Liver (tissue), 9 donors: ENCODE results near the gene IQCF2. TPM values are rescaled to one million over a fixed set of nuclear protein-coding genes. Genes with fewer than 3 reads are reported as not detected.

Experiments
- DNase-seq: peaks from one replicate; pipeline ENCODE4 v3.0.0-alpha.2; 2017; ENCODE audit warnings: low spot score
- H3K27ac ChIP-seq, 2 donors: one replicate each; pipeline ENCODE4 v1.7.0; 2013; ENCODE audit warnings: inconsistent platforms in 2 of 2, low read length in 2 of 2, control low read depth in 1 of 2, low read depth in 1 of 2, mild to moderate bottlenecking in 1 of 2
- H3K27me3 ChIP-seq, 4 donors: one replicate each; pipeline versions ENCODE4 v1.6.1 to v1.7.0; 2013; ENCODE audit warnings: low read length in 3 of 4, inconsistent platforms in 1 of 4, mild to moderate bottlenecking in 1 of 4, moderate library complexity in 1 of 4; ENCODE audit not compliant: control insufficient read depth in 4 of 4, insufficient read depth in 4 of 4
- H3K36me3 ChIP-seq, 4 donors: one replicate each; pipeline versions ENCODE4 v1.6.1 to v1.7.0; 2013; ENCODE audit warnings: low read length in 3 of 4, mild to moderate bottlenecking in 3 of 4, low read depth in 1 of 4, moderate library complexity in 1 of 4; ENCODE audit not compliant: control insufficient read depth in 4 of 4, insufficient read depth in 3 of 4
- H3K4me1 ChIP-seq, 4 donors: one replicate each; pipeline versions ENCODE4 v1.6.1 to v1.7.0; 2013; ENCODE audit warnings: low read length in 3 of 4, mild to moderate bottlenecking in 3 of 4, moderate library complexity in 1 of 4; ENCODE audit not compliant: control insufficient read depth in 4 of 4, insufficient read depth in 4 of 4
- H3K4me3 ChIP-seq, 3 donors: one replicate each; pipeline versions ENCODE4 v1.6.1 to v1.7.0; 2013; ENCODE audit warnings: low read length in 3 of 3, control low read depth in 1 of 3, low read depth in 1 of 3, mild to moderate bottlenecking in 1 of 3
- H3K9ac ChIP-seq, 2 donors: one replicate each; pipeline ENCODE4 v1.7.0; 2013; ENCODE audit warnings: low read length in 2 of 2, mild to moderate bottlenecking in 2 of 2, moderate library complexity in 2 of 2, control low read depth in 1 of 2, low read depth in 1 of 2
- H3K9me3 ChIP-seq, 4 donors: one replicate each; pipeline versions ENCODE4 v1.6.1 to v1.7.0; 2013; ENCODE audit warnings: low read length in 3 of 4; ENCODE audit not compliant: control insufficient read depth in 4 of 4
- ATF3 ChIP-seq: IDR thresholded peaks from 2 replicates; pipeline ENCODE4 v1.6.1; 2016; ENCODE audit warnings: antibody characterized with exemption
- CTCF ChIP-seq: fragments of 150-350 bp; IDR thresholded peaks from 2 replicates; pipeline ENCODE4 v1.5.1; 2017; ENCODE audit warnings: improper control_type of control experiment, low read depth, low read length; ENCODE audit not compliant: missing input control
- FOXA1 ChIP-seq: IDR thresholded peaks from 2 replicates; pipeline ENCODE4 v1.6.1; 2016; ENCODE audit warnings: antibody characterized with exemption
- FOXA2 ChIP-seq: IDR thresholded peaks from 2 replicates; pipeline ENCODE4 v1.6.1; 2016; ENCODE audit warnings: antibody characterized with exemption
- GABPA ChIP-seq, 2 donors: IDR thresholded peaks in 1 of 2; conservative IDR thresholded peaks in 1 of 2; 2 replicates each; pipeline ENCODE4 v1.6.1; 2016; ENCODE audit warnings: antibody characterized with exemption in 2 of 2, mild to moderate bottlenecking in 1 of 2, moderate library complexity in 1 of 2
- HNF4A ChIP-seq, 2 donors: conservative IDR thresholded peaks; 2 replicates each; pipeline ENCODE4 v1.6.1; 2016; ENCODE audit warnings: antibody characterized with exemption in 2 of 2, mild to moderate bottlenecking in 2 of 2
- HNF4G ChIP-seq: IDR thresholded peaks from 2 replicates; pipeline ENCODE4 v1.6.1; 2016; ENCODE audit warnings: antibody characterized with exemption
- JUND ChIP-seq, 2 donors: IDR thresholded peaks; 2 replicates each; pipeline ENCODE4 v1.6.1; 2016; ENCODE audit warnings: antibody characterized with exemption in 2 of 2
- MAX ChIP-seq: IDR thresholded peaks from 2 replicates; pipeline ENCODE4 v1.6.1; 2016; ENCODE audit warnings: antibody characterized with exemption
- NR2F2 ChIP-seq: IDR thresholded peaks from 2 replicates; pipeline ENCODE4 v1.6.1; 2016; ENCODE audit warnings: antibody characterized with exemption
- REST ChIP-seq: IDR thresholded peaks from 2 replicates; pipeline ENCODE4 v1.6.1; 2016; ENCODE audit warnings: antibody characterized with exemption, mild to moderate bottlenecking
- SP1 ChIP-seq: IDR thresholded peaks from 2 replicates; pipeline ENCODE4 v1.6.1; 2018; ENCODE audit warnings: antibody characterized with exemption, mild to moderate bottlenecking
- TAF1 ChIP-seq: conservative IDR thresholded peaks from 2 replicates; pipeline ENCODE4 v1.6.1; 2016; ENCODE audit warnings: antibody characterized with exemption, mild to moderate bottlenecking
- YY1 ChIP-seq: IDR thresholded peaks from 2 replicates; pipeline ENCODE4 v1.6.1; 2016; ENCODE audit warnings: antibody characterized with exemption, mild to moderate bottlenecking
- ZBTB33 ChIP-seq: IDR thresholded peaks from 2 replicates; pipeline ENCODE4 v1.6.1; 2016; ENCODE audit warnings: antibody characterized with exemption
- WGBS: extraction: QIAGEN DNeasy Blood & Tissue Kit; methylation state at CpG from one replicate; pipeline ENCODE4 v1.1.7; 2013; 5-methylcytosine and 5-hydroxymethylcytosine counted together
- polyA plus RNA-seq, 2 donors: library from polyadenylated mRNA; stranded (reverse) in 1 of 2; unstranded in 1 of 2; fragments of 200-250 nt in 1 of 2; fragments of >200 nt in 1 of 2; fragmentation: Nextera tagmentation in 1 of 2; extraction: Ambion mirVana in 1 of 2; gene quantifications; one replicate each; pipeline versions ENCODE4 v1.2.1 to v1.2.3, GENCODE V29; 2013 to 2015
- total RNA-seq, 2 donors: library from RNA; depleted of rRNA; stranded (reverse); fragments of >200 nt; gene quantifications; one replicate each; pipeline ENCODE4 v1.2.3, GENCODE V29; 2014
- donor health status: healthy.
- donor health status: healthy.
- donor health status: healthy.
- donor health status: healthy.
- donor health status: healthy.

The IQCF2 gene
- total and polyA plus RNA-seq, 4 donors: not detected

- Histone ChIP-seq H3K9ac (no peak overlapping the region), H3K27me3 (no peaks in the 10 kb centered on the region), H3K4me3 (no peak overlapping the region), H3K4me1 (no peaks in the 10 kb centered on the region), H3K9me3 (peaks cover 0 to 4% (median 3%) of the 10 kb centered on the region in 4 donors), H3K36me3 (no peaks in the 10 kb centered on the region), H3K27ac (no peak overlapping the region)
- no peak for DNase-seq
- WGBS: 52% methylated on average over 6 of the region's 6 CpGs
- TF ChIP-seq ATF3 (no peak), FOXA1 (no peak), HNF4G (no peak), NR2F2 (no peak)
Measured at GRCh38 chr3:51813539-51813938, 47.9 kb upstream of the IQCF2 start.

GRCh38 chr3:51814034-51814433 lies 47.4 kb upstream of the IQCF2 start:
- TF ChIP-seq FOXA2 (no peak), ZBTB33 (no peak), YY1 (no peak), JUND (IDR thresholded peaks at IDR 0.05) (no peak)
- Histone ChIP-seq H3K9me3 (peaks cover 0 to 4% (median 3%) of the 10 kb centered on the region in 4 donors), H3K9ac (no peak overlapping the region), H3K36me3 (no peaks in the 10 kb centered on the region), H3K4me3 (no peak overlapping the region), H3K4me1 (no peaks in the 10 kb centered on the region), H3K27ac (no peak overlapping the region), H3K27me3 (no peaks in the 10 kb centered on the region)
- WGBS: 90% methylated on average over 3 of the region's 3 CpGs
- DNase-seq: no peak

GRCh38 chr3:51815614-51816013 lies 45.8 kb upstream of the IQCF2 start:
- Histone ChIP-seq H3K9me3 (peaks cover 0 to 4% (median 3%) of the 10 kb centered on the region in 4 donors), H3K27me3 (no peaks in the 10 kb centered on the region), H3K4me1 (no peaks in the 10 kb centered on the region), H3K27ac (no peak overlapping the region), H3K9ac (no peak overlapping the region), H3K36me3 (no peaks in the 10 kb centered on the region), H3K4me3 (no peak overlapping the region)
- TF ChIP-seq ATF3 (no peak), YY1 (no peak)
- no peak for DNase-seq
- 61% methylated on average over 4 of the region's 4 CpGs for WGBS

- no peak overlapping the region for H3K27ac ChIP-seq
- 74% methylated on average over 2 of the region's 2 CpGs for WGBS
- H3K9me3 ChIP-seq: peaks cover 0 to 4% (median 3%) of the 10 kb centered on the region in 4 donors
- no peak overlapping the region for H3K9ac ChIP-seq
- H3K36me3 ChIP-seq: no peaks in the 10 kb centered on the region
- H3K4me3 ChIP-seq: no peak overlapping the region
- no peaks in the 10 kb centered on the region for H3K27me3 ChIP-seq
- DNase-seq: no peak
- H3K4me1 ChIP-seq: no peaks in the 10 kb centered on the region
- TF ChIP-seq CTCF (no peak), GABPA (IDR thresholded peaks at IDR 0.05 in 1 of 2, conservative IDR thresholded peaks at IDR 0.05 in 1 of 2) (no peak), FOXA1 (no peak), ATF3 (no peak), MAX (no peak), HNF4A (conservative IDR thresholded peaks at IDR 0.05) (no peak), NR2F2 (no peak), REST (no peak), HNF4G (no peak), SP1 (no peak), FOXA2 (no peak), TAF1 (no peak)
Measured at GRCh38 chr3:51816723-51817122, 44.7 kb upstream of the IQCF2 start.
